Skeletal muscle satellite cell (primary cell): Measurements from ENCODE around the gene CD7.

ENCODE experiments used
- H3K27me3 ChIP-seq: 2 replicates; pipeline ENCODE4 v1.7.0; 2013; ENCODE audit warnings: low read length; ENCODE audit not compliant: control insufficient read depth, insufficient read depth
- H3K36me3 ChIP-seq: 2 replicates; pipeline ENCODE4 v1.7.0; 2013; ENCODE audit warnings: mild to moderate bottlenecking, control low read depth, low read length; ENCODE audit not compliant: insufficient read depth
- H3K4me1 ChIP-seq: 2 replicates; pipeline ENCODE4 v1.7.0; 2013; ENCODE audit warnings: low read length; ENCODE audit not compliant: control insufficient read depth, insufficient read depth
- H3K4me2 ChIP-seq: 2 replicates; pipeline ENCODE4 v1.7.0; 2013; ENCODE audit warnings: mild to moderate bottlenecking, low read length
- H3K4me3 ChIP-seq: 2 replicates; pipeline ENCODE4 v1.7.0; 2013; ENCODE audit warnings: low read length
- H3K9ac ChIP-seq: 2 replicates; pipeline ENCODE4 v1.7.0; 2013; ENCODE audit warnings: mild to moderate bottlenecking, low read depth, low read length, moderate library complexity
- H3K9me3 ChIP-seq: replicated peaks from 2 replicates; pipeline ENCODE4 v1.7.0; 2013; ENCODE audit warnings: mild to moderate bottlenecking, control low read depth, low read length

The CD7 gene

GRCh38 chr17:82344175-82344907, 26.9 kb upstream of the CD7 start:
- Histone ChIP-seq H3K27me3 (peaks cover 3% of the 10 kb centered on the region), H3K36me3 (no peaks in the 10 kb centered on the region), H3K4me3 (no peak overlapping the region), H3K4me2 (no peak overlapping the region), H3K9ac (no peak overlapping the region), H3K4me1 (peaks cover 4% of the 10 kb centered on the region), H3K9me3 (no peaks in the 10 kb centered on the region)

- no peak overlapping the region for H3K4me2 ChIP-seq
- H3K4me1 ChIP-seq = peaks cover 11% of the 10 kb centered on the region
- H3K9ac ChIP-seq = no peak overlapping the region
- no peak overlapping the region for H3K4me3 ChIP-seq
- H3K9me3 ChIP-seq = no peaks in the 10 kb centered on the region
- no peaks in the 10 kb centered on the region for H3K36me3 ChIP-seq
- H3K27me3 ChIP-seq = peaks cover under 1% of the 10 kb centered on the region
Measured at GRCh38 chr17:82343560-82343959, 26.2 kb upstream of the CD7 start.

- Histone ChIP-seq H3K4me1 (peaks cover 17% of the 10 kb centered on the region), H3K4me2 (no peak overlapping the region), H3K36me3 (no peaks in the 10 kb centered on the region), H3K9me3 (no peaks in the 10 kb centered on the region), H3K4me3 (no peak overlapping the region), H3K27me3 (no peaks in the 10 kb centered on the region), H3K9ac (no peak overlapping the region)
Measured at GRCh38 chr17:82342361-82343079, 25.1 kb upstream of the CD7 start.

GRCh38 chr17:82339634-82340580, 22.5 kb upstream of the CD7 start:
- Histone ChIP-seq H3K4me3 (peak overlapping the region; percentile 57), H3K9ac (peak overlapping the region; percentile 23)

GRCh38 chr17:82338858-82339633, 21.6 kb upstream of the CD7 start:
- Histone ChIP-seq H3K9me3 (no peaks in the 10 kb centered on the region), H3K27me3 (no peaks in the 10 kb centered on the region), H3K4me1 (peaks cover 32% of the 10 kb centered on the region), H3K4me2 (peak overlapping the region; percentile 81), H3K36me3 (no peaks in the 10 kb centered on the region), H3K4me3 (peak overlapping the region; percentile 57), H3K9ac (peak overlapping the region; percentile 23)

More at GRCh38 chr17:82339634-82340580, 22.5 kb upstream of the CD7 start:
- H3K4me2 ChIP-seq = peak overlapping the region; percentile 81
- no peaks in the 10 kb centered on the region for H3K27me3 ChIP-seq
- peaks cover 23% of the 10 kb centered on the region for H3K4me1 ChIP-seq
- H3K36me3 ChIP-seq = no peaks in the 10 kb centered on the region
- no peaks in the 10 kb centered on the region for H3K9me3 ChIP-seq

- peak overlapping the region; percentile 96 for H3K4me2 ChIP-seq
- peaks cover 2% of the 10 kb centered on the region for H3K27me3 ChIP-seq
- no peaks in the 10 kb centered on the region for H3K36me3 ChIP-seq
- H3K9ac ChIP-seq = peak overlapping the region; percentile 0
- no peaks in the 10 kb centered on the region for H3K9me3 ChIP-seq
- peak overlapping the region; percentile 62 for H3K4me3 ChIP-seq
- peaks cover 54% of the 10 kb centered on the region for H3K4me1 ChIP-seq
Measured at GRCh38 chr17:82334622-82335394, 17.4 kb upstream of the CD7 start.

GRCh38 chr17:82334204-82334621, 16.8 kb upstream of the CD7 start:
- Histone ChIP-seq H3K4me3 (peak overlapping the region; percentile 62), H3K4me2 (peak overlapping the region; percentile 96), H3K4me1 (peaks cover 49% of the 10 kb centered on the region), H3K9me3 (no peaks in the 10 kb centered on the region), H3K36me3 (no peaks in the 10 kb centered on the region), H3K9ac (no peak overlapping the region), H3K27me3 (peaks cover 2% of the 10 kb centered on the region)

- Histone ChIP-seq H3K4me2 (peak within 1 kb of the TSS; percentile 96), H3K9ac (peak within 1 kb of the TSS; percentile 66), H3K36me3 (no peaks in the 10 kb centered on the region), H3K4me3 (peak within 1 kb of the TSS; percentile 71), H3K4me1 (peaks cover 43% of the 10 kb centered on the region), H3K27me3 (peaks cover 2% of the 10 kb centered on the region), H3K9me3 (no peaks in the 10 kb centered on the region)
Measured at GRCh38 chr17:82333279-82334171, 16.1 kb upstream of the CD7 start, which contains the start of gene SECTM1. TSS of gene SECTM1 (minus strand) at chr17:82333766. CDS start at chr17:82327240, 6,526 bp downstream.

GRCh38 chr17:82332669-82333278, 15.4 kb upstream of the CD7 start:
- Histone ChIP-seq H3K9ac (no peak overlapping the region), H3K4me1 (peaks cover 37% of the 10 kb centered on the region), H3K4me3 (peak overlapping the region; percentile 71), H3K36me3 (no peaks in the 10 kb centered on the region), H3K4me2 (peak overlapping the region; percentile 96), H3K27me3 (peaks cover 2% of the 10 kb centered on the region), H3K9me3 (no peaks in the 10 kb centered on the region)
